H9 (cell line): ENCODE data around the gene EAF2. TPM values are rescaled to one million over a fixed set of nuclear protein-coding genes. Genes with fewer than 3 reads are reported as not detected.

ENCODE experiments used
- DNase-seq: peaks from one replicate; pipeline ENCODE4 v3.0.0-alpha.2; 2017
- H2AFZ ChIP-seq: one replicate; pipeline ENCODE4 v1.6.1; 2013; ENCODE audit warnings: mild to moderate bottlenecking, low read length, control low read depth, moderate library complexity
- H2AK5ac ChIP-seq: 2 replicates; pipeline ENCODE4 v1.6.1; 2013; ENCODE audit warnings: low read length, control low read depth, mixed read lengths; ENCODE audit not compliant: insufficient read length
- H2BK120ac ChIP-seq: one replicate; pipeline ENCODE4 v1.6.1; 2013; ENCODE audit warnings: low read depth, mild to moderate bottlenecking, low read length, control low read depth, inconsistent platforms; ENCODE audit not compliant: poor library complexity, severe bottlenecking
- H2BK12ac ChIP-seq: 2 replicates; pipeline ENCODE4 v1.6.1; 2013; ENCODE audit warnings: low read length, control low read depth, mixed read lengths, low read depth; ENCODE audit not compliant: insufficient read length
- H2BK15ac ChIP-seq: 2 replicates; pipeline ENCODE4 v1.6.1; 2013; ENCODE audit warnings: low read depth, low read length, control low read depth
- H2BK20ac ChIP-seq: one replicate; pipeline ENCODE4 v1.6.1; 2013; ENCODE audit warnings: low read depth, mild to moderate bottlenecking, low read length, control low read depth, inconsistent platforms; ENCODE audit not compliant: poor library complexity, severe bottlenecking
- H2BK5ac ChIP-seq: 2 replicates; pipeline ENCODE4 v1.6.1; 2013; ENCODE audit warnings: low read length, control low read depth, mixed read lengths; ENCODE audit not compliant: insufficient read length
- H3K14ac ChIP-seq: 2 replicates; pipeline ENCODE4 v1.6.1; 2013; ENCODE audit warnings: low read length, control low read depth; ENCODE audit not compliant: insufficient read depth
- H3K18ac ChIP-seq: 2 replicates; pipeline ENCODE4 v1.6.1; 2013; ENCODE audit warnings: low read depth, mild to moderate bottlenecking, mixed read lengths, low read length, control low read depth; ENCODE audit not compliant: insufficient read length
- H3K23ac ChIP-seq: 2 replicates; pipeline ENCODE4 v1.6.1; 2013; ENCODE audit warnings: low read length, control low read depth, mixed read lengths, low read depth; ENCODE audit not compliant: insufficient read length
- H3K23me2 ChIP-seq: 2 replicates; pipeline ENCODE4 v1.6.1; 2013; ENCODE audit warnings: low read depth, mild to moderate bottlenecking, mixed read lengths, low read length, control low read depth; ENCODE audit not compliant: insufficient read length, poor library complexity, severe bottlenecking
- H3K27ac ChIP-seq: 2 replicates; pipeline ENCODE4 v1.5.1; 2013; ENCODE audit warnings: low read length, control low read depth, mixed read lengths, low read depth; ENCODE audit not compliant: insufficient read length
- H3K27me3 ChIP-seq: 2 replicates; pipeline ENCODE4 v1.6.1; 2013; ENCODE audit warnings: low read length, control low read depth, inconsistent platforms; ENCODE audit not compliant: insufficient read depth
- H3K4ac ChIP-seq: 2 replicates; pipeline ENCODE4 v1.6.1; 2013; ENCODE audit warnings: low read depth, mild to moderate bottlenecking, control low read depth, inconsistent platforms, low read length, moderate library complexity
- H3K4me1 ChIP-seq: 2 replicates; pipeline ENCODE4 v1.6.1; 2013; ENCODE audit warnings: low read length, control low read depth, inconsistent platforms; ENCODE audit not compliant: insufficient read depth
- H3K4me2 ChIP-seq: 2 replicates; pipeline ENCODE4 v1.6.1; 2013; ENCODE audit warnings: low read length, control low read depth, mixed read lengths; ENCODE audit not compliant: insufficient read length, insufficient read depth
- H3K56ac ChIP-seq: 2 replicates; pipeline ENCODE4 v1.6.1; 2013; ENCODE audit warnings: low read depth, mild to moderate bottlenecking, mixed read lengths, low read length, control low read depth; ENCODE audit not compliant: insufficient read length
- H3K79me1 ChIP-seq: 2 replicates; pipeline ENCODE4 v1.6.1; 2013; ENCODE audit warnings: low read depth, mild to moderate bottlenecking, moderate library complexity, low read length, control low read depth, inconsistent platforms; ENCODE audit not compliant: insufficient read depth, poor library complexity, severe bottlenecking
- H3K79me2 ChIP-seq: 2 replicates; pipeline ENCODE4 v1.6.1; 2013; ENCODE audit warnings: low read length, control low read depth, inconsistent platforms; ENCODE audit not compliant: insufficient read depth
- H3K9ac ChIP-seq: 2 replicates; pipeline ENCODE4 v1.6.1; 2013; ENCODE audit warnings: low read length, control low read depth, mixed read lengths; ENCODE audit not compliant: insufficient read length; ENCODE audit errors: extremely low read depth
- H3K9me3 ChIP-seq: one replicate; pipeline ENCODE4 v1.6.1; 2013; ENCODE audit warnings: low read depth, low read length, inconsistent platforms; ENCODE audit not compliant: control insufficient read depth
- H3T11ph ChIP-seq: one replicate; pipeline ENCODE4 v1.6.1; 2013; ENCODE audit warnings: mild to moderate bottlenecking, low read length, control low read depth, inconsistent platforms
- H4K20me1 ChIP-seq: one replicate; pipeline ENCODE4 v1.6.1; 2013; ENCODE audit not compliant: control insufficient read depth, insufficient read length, insufficient read depth
- H4K5ac ChIP-seq: 2 replicates; pipeline ENCODE4 v1.6.1; 2013; ENCODE audit warnings: low read depth, mild to moderate bottlenecking, mixed read lengths, low read length, control low read depth; ENCODE audit not compliant: insufficient read length
- H4K8ac ChIP-seq: replicated peaks from 2 replicates; pipeline ENCODE4 v1.6.1; 2013; ENCODE audit warnings: low read length, control low read depth, mixed read lengths, low read depth; ENCODE audit not compliant: insufficient read length
- H4K91ac ChIP-seq: 2 replicates; pipeline ENCODE4 v1.6.1; 2013; ENCODE audit warnings: low read depth, mild to moderate bottlenecking, moderate library complexity, mixed read lengths, low read length, control low read depth; ENCODE audit not compliant: insufficient read length
- H3K27ac Mint-ChIP-seq, 3 experiments: 2 replicates in 2 of 3; 3 replicates in 1 of 3; pipeline ENCODE4 v1.8.0; 2020 to 2021; ENCODE audit warnings: mixed read lengths in 3 of 3, mild to moderate bottlenecking in 1 of 3, moderate library complexity in 1 of 3
- H3K27me3 Mint-ChIP-seq: 2 replicates; pipeline ENCODE4 v1.8.0; 2021; ENCODE audit warnings: low read depth, mild to moderate bottlenecking, moderate library complexity, mixed read lengths
- H3K36me3 Mint-ChIP-seq, 3 experiments: 2 replicates in 2 of 3; 3 replicates in 1 of 3; pipeline ENCODE4 v1.8.0; 2020 to 2021; ENCODE audit warnings: low read depth in 3 of 3, mixed read lengths in 3 of 3; ENCODE audit not compliant: insufficient read depth in 1 of 3
- H3K4me1 Mint-ChIP-seq, 2 experiments: 2 replicates each; pipeline ENCODE4 v1.8.0; 2020; ENCODE audit warnings: mixed read lengths in 2 of 2
- H3K4me3 Mint-ChIP-seq, 2 experiments: 2 replicates in 1 of 2; 3 replicates in 1 of 2; pipeline ENCODE4 v1.8.0; 2020 to 2021; ENCODE audit warnings: mild to moderate bottlenecking in 2 of 2, mixed read lengths in 2 of 2, moderate library complexity in 1 of 2
- H3K9me3 Mint-ChIP-seq, 2 experiments: 2 replicates in 1 of 2; 3 replicates in 1 of 2; pipeline ENCODE4 v1.8.0; 2020; ENCODE audit warnings: mild to moderate bottlenecking in 2 of 2, mixed read lengths in 2 of 2, moderate library complexity in 1 of 2
- WGBS: extraction: QIAGEN DNeasy Blood & Tissue Kit; methylation state at CpG from one replicate; pipeline ENCODE4 v1.1.7; 2013; ENCODE audit warnings: missing lambda C conversion rate, low lambda C conversion rate, mixed read lengths; ENCODE audit not compliant: insufficient read length; ENCODE audit errors: extremely low coverage; 5-methylcytosine and 5-hydroxymethylcytosine counted together
- total RNA-seq: library from RNA; stranded (reverse); gene quantifications from 2 replicates; pipeline ENCODE4 v1.2.1, GENCODE V29; 2021
- TF ChIP-seq, protein P1 (sequence below): fragments of 200-600 bp; sonication (generic); conservative IDR thresholded peaks from 3 replicates; pipeline ENCODE4 v1.8.0; 2021; ENCODE audit warnings: antibody characterized with exemption, mild to moderate bottlenecking

EAF2 gene
- total RNA-seq, 1 experiment from 2014 or later = 4.3 TPM

DNA sequence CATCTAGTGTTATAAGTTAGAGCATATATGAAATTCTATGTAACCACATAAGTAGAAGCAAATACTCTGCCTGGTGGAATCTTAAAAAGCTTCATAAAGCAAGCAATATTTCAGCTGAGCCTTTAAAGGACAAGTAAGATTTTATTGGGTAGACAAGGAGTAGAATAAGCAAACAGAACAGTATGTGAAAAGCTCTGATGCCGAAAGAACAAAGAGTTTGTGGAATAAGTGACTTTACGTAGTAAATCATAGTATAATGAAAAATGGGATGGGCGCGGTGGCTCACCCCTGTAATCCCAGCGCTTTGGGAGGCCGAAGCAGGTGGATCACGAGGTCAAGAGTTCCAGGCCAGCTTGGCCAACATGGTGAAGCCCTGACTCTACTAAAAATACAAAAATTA, 9.9 kb downstream of the EAF2 start:
- no peak overlapping the region for H3T11ph ChIP-seq
- H4K91ac ChIP-seq = no peak overlapping the region
- no peak overlapping the region for H2BK120ac ChIP-seq
- no peak overlapping the region for H3K9ac ChIP-seq
- H2AFZ ChIP-seq = no peak overlapping the region
- no peaks in the 10 kb centered on the region for H3K79me1 ChIP-seq
- H2BK20ac ChIP-seq = no peak overlapping the region
- Mint-ChIP-seq H3K9me3 (peaks cover 0 to 11% of the 10 kb centered on the region in 2 experiments; a peak in 1 of 5 replicates), H3K27me3 (no peaks in the 10 kb centered on the region), H3K4me1 (peaks cover 0 to 3% of the 10 kb centered on the region in 2 experiments; a peak in 2 of 4 replicates), H3K4me3 (no peak overlapping the region), H3K27ac (no peak overlapping the region), H3K36me3 (peaks cover 0 to 10% (median 0%) of the 10 kb centered on the region in 3 experiments; a peak in 2 of 7 replicates)
- no peak for DNase-seq
- H2BK15ac ChIP-seq = no peak overlapping the region
- no peak overlapping the region for H4K8ac ChIP-seq
- no peak overlapping the region for H2BK5ac ChIP-seq
- no peaks in the 10 kb centered on the region for H3K79me2 ChIP-seq
- H3K4me2 ChIP-seq = no peak overlapping the region
- TF ChIP-seq, protein P1, sequence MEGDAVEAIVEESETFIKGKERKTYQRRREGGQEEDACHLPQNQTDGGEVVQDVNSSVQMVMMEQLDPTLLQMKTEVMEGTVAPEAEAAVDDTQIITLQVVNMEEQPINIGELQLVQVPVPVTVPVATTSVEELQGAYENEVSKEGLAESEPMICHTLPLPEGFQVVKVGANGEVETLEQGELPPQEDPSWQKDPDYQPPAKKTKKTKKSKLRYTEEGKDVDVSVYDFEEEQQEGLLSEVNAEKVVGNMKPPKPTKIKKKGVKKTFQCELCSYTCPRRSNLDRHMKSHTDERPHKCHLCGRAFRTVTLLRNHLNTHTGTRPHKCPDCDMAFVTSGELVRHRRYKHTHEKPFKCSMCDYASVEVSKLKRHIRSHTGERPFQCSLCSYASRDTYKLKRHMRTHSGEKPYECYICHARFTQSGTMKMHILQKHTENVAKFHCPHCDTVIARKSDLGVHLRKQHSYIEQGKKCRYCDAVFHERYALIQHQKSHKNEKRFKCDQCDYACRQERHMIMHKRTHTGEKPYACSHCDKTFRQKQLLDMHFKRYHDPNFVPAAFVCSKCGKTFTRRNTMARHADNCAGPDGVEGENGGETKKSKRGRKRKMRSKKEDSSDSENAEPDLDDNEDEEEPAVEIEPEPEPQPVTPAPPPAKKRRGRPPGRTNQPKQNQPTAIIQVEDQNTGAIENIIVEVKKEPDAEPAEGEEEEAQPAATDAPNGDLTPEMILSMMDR = no peak
- H4K5ac ChIP-seq = no peak overlapping the region
- no CpG with 5 or more reads among the region's 7 CpGs for WGBS
- no peak overlapping the region for H3K14ac ChIP-seq
- H3K18ac ChIP-seq = no peak overlapping the region
- no peaks in the 10 kb centered on the region for H3K23me2 ChIP-seq
- H3K27me3 ChIP-seq = no peaks in the 10 kb centered on the region
- H3K56ac ChIP-seq = no peak overlapping the region
- H3K4me1 ChIP-seq = no peaks in the 10 kb centered on the region
- no peak overlapping the region for H2BK12ac ChIP-seq
- H4K20me1 ChIP-seq = no peaks in the 10 kb centered on the region
- no peak overlapping the region for H2AK5ac ChIP-seq
- H3K27ac ChIP-seq = no peak overlapping the region
- no peak overlapping the region for H3K23ac ChIP-seq
- H3K4ac ChIP-seq = no peak overlapping the region
- H3K9me3 ChIP-seq = no peaks in the 10 kb centered on the region
